ENCODE results near the gene BCAR1.

The BCAR1 gene

DNA sequence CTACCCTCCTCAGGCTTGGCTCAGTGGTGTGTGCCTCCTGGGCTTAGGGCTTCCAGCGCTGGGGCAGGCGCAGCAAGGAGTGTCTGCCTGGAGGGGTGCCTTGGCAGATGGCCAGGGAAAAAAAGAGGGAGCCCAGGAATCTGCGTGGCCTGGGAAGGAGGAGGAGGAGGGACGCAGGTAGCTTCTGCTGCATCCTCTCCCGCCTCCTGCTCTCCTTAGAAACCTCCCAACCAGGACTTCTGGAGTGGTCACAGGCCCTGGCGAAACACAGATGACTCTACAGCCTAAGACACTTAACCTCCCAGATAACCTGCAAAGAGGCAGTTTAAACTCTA lies 7.3 kb upstream of the BCAR1 start:
- no peak for DNase-seq (ENCODE audit: low read depth in 1 of 2, low spot score in 1 of 2)
- TF ChIP-seq JUND (IDR thresholded peaks at IDR 0.05; ENCODE audit: low read depth) = no peak
- in situ Hi-C loops (cut with HindIII; ENCODE audit: low pct_unique_long_range_greater_than_20kb, low sequenced_read_pairs) = no loop called here

DNA sequence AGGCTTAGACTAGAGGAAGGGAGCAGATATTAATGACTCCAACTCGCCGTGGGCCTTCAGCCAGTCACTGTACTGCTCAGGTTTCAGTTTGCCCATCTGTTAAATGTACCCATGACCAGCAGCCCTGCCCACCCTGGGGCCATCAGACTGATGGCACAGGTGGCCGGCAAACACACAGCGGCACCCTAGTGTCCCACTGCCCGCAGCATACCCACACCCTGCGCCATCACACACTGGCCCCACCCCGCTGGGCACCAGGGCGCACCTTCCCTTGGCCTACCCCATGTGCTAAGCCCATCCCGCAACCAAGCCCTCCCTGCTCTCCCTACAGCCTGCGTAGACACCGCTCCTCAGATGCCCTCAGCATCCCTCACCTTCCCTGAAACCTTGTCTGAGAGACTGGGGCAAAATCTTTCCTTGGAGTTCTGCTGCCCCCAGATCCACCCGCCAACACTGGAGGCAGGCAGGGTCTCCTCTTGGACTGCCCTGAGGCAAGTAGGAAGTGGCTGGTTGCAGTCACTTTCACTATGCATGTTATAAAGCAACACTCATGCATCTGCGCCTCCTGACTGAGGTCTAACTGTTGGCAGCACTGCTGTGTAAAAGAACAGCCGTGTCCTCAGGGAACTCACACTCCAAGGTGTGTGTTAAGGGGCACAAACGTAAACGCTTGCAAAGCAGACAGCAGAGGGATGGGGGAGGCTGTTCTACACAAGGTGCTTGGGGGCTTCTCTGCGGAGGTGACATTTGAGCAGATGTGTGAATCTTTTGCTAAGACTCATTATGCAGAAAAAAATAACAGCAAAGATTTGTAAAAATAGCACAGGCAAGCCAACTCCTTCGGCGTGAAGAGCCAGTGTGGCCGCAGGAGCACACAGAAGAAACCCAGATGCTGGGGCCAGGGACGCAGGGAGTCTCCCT lies 6.7 kb upstream of the BCAR1 start:
- TF ChIP-seq JUND (IDR thresholded peaks at IDR 0.05; ENCODE audit: low read depth) = no peak
- in situ Hi-C loops (cut with HindIII; ENCODE audit: low pct_unique_long_range_greater_than_20kb, low sequenced_read_pairs) = no loop called here
- no peak for DNase-seq (ENCODE audit: low read depth in 1 of 2, low spot score in 1 of 2)

DNA sequence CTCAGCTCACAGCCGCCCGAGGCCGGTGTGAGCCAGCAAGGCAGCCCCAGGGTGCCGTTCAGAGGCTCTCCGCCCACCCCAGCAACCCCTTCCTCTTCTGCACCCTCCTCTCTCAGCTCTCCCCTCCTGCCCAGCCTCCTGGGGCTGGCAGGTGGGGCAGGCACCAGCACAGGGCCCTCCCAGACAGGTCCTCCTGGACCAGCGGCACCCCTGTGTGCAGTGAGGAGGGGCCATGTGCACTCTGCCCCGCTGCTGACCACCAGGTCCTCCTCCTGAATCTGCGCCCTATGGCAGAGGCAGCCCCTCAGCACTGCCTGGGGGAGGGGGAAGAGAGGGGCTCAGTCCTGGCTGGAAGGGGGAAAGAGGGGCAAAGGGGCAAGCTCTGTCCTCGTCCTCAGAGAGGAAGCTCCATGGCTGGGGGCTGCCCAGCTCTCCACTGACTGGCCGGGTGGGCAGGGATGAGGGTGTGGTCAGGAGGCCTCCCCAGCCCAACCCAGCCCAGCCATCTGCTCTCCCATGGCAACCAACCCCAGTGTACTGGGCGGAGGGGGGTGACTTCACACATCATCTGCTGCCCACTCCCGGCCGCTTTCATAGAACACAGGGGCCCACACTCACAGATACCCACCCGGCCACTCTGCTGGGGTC lies 5.4 kb upstream of the BCAR1 start:
- TF ChIP-seq JUND (IDR thresholded peaks at IDR 0.05; ENCODE audit: low read depth) = no peak
- no peak for DNase-seq (ENCODE audit: low read depth in 1 of 2, low spot score in 1 of 2)
- in situ Hi-C loops (cut with HindIII; ENCODE audit: low pct_unique_long_range_greater_than_20kb, low sequenced_read_pairs) = no loop called here

DNA sequence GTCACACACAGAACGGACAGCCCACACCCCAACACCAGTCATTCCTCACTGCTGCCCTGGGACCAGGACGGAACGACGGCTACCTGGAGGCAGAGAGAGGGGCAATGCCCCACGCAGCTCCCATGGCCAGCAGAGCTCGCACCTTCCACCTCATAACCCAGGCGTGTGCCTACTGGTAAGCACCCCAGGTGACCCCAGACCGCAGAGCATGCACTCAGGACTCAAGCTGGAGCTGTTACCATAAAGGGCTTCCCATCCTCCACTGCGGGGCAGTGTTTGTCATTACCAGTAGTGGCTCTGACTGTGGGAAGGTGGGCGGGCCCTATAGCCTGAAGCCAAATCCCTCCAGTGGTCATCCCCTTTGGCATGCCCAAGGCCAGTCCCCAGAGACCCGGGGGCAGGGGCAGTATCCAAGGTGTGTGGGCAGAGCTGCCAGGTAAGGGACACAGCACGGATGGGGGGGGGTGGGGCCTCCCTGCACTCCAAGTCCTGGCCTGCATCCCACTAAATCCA lies 4.7 kb upstream of the BCAR1 start:
- no peak for TF ChIP-seq JUND (IDR thresholded peaks at IDR 0.05; ENCODE audit: low read depth)
- in situ Hi-C loops (cut with HindIII; ENCODE audit: low pct_unique_long_range_greater_than_20kb, low sequenced_read_pairs) = no loop called here

DNA sequence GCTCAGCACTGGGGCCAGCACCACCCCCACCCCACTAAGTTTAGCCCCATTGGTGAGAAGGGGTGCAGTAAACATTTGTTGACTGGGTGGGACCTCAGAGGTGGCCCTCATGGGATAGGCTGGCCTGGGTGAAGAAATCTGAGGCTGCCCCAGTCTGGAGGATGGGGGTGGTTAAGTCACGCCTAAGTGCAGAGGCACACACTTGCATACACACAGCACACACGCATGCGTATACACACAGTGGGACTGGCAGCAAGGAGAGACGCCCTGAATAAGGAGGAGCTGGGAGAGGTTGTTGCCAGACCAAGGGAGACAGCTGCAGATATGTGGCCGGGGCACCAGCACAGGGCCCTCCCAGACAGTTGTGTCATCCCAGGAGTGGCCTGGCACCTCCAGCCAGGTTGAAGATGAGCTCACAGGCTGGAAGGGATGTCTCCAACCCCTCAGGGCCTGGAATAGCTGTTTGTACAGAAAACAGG lies 3.0 kb upstream of the BCAR1 start:
- in situ Hi-C loops (cut with HindIII; ENCODE audit: low pct_unique_long_range_greater_than_20kb, low sequenced_read_pairs) = no loop called here
- DNase-seq (ENCODE audit: low read depth in 1 of 2, low spot score in 1 of 2) = peak; percentile 99
- TF ChIP-seq JUND (IDR thresholded peaks at IDR 0.05; ENCODE audit: low read depth) = no peak

More for the DNA sequence above, 4.7 kb upstream of the BCAR1 start:
- no peak for DNase-seq (ENCODE audit: low read depth in 1 of 2, low spot score in 1 of 2)

DNA sequence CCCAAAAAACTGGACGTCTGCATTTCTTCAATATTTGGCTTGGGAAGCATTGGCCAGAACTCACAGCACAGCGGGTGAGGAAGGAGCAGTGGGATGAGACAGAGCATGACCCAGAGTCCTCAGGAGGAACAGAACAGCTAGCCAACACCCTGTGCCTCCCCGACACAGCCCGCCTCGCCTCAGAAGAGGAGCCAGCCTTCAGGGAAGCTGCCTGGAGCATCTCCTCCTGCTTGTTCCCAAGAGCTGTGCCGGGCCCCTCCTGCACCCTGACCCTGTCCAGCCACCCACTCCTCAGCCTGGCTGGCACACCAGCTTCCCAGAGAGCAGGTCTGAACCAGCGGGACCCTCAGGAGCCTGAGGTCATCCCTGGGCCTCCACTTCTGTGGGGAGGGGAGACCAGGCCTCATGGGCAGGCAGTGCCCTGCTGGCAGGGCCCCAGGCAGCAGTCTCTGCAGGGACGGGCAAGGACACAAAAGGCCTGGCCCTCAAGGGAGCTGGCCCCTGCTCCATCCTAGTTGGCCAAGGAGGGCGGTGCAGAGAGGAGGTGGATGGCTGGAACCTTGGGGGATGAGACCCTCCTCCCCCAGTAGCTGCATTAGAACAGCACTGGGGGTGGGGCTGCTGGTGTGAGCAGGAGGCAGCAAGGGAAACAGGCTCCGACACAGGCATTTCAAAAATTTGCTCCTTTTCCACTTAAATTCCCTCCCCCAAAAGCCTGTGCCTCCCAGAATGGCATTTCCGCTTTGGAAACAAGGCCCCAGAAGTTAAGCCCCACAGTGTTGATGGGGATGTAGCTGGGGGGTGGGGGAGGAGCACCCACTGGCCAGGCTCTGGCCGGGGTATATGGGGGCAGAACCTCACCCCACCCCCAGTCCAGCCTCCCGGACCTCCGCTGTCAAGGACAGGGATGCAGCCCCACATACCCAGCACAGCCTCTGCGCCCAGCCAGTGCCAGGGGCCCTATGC lies 1.8 kb upstream of the BCAR1 start:
- TF ChIP-seq JUND (IDR thresholded peaks at IDR 0.05; ENCODE audit: low read depth) = no peak
- no peak for DNase-seq (ENCODE audit: low read depth in 1 of 2, low spot score in 1 of 2)
- in situ Hi-C loops (cut with HindIII; ENCODE audit: low pct_unique_long_range_greater_than_20kb, low sequenced_read_pairs) = no loop called here

DNA sequence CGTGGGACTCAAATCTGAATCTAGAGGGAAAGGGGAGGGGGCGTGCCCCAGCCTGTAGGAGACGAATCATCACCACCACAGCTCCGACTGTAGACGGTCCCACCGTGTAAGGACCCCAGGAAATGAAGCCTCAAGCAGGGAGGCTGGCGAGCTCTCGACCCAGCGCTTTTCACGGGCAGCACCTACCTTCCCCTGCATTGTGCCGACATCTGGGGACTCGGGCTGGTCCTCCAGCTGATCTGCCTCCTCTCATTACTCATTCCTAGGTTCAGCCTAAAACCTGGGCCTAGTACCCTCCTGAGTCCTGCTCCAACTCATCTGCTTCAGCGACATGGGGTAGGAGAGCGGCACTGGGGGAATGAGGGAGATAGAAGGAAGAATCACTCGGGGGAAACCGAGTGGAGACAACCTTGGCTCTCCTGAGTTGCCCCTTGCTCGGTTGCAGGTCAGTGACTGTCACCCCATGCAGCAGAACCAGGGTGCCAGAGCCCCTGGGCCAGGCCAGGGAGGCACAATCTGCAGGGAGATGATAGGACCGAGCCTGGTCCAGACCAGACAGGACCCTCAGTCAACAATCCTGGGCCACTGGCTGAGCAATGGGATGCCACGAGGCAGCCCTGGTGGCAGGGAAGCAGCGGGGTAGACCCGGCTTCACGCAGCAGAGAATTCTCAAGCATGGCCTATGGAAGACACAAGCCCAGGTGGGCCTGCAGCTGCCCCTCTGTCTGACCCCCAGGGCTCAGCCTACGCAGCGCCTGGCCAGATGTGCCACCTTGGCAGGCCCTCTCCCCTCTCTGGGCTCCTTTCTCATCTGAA lies 833 bp upstream of the BCAR1 start:
- no peak for DNase-seq (ENCODE audit: low read depth in 1 of 2, low spot score in 1 of 2)
- TF ChIP-seq JUND (IDR thresholded peaks at IDR 0.05; ENCODE audit: low read depth) = no peak
- in situ Hi-C loops (cut with HindIII; ENCODE audit: low pct_unique_long_range_greater_than_20kb, low sequenced_read_pairs) = no loop called here

DNA sequence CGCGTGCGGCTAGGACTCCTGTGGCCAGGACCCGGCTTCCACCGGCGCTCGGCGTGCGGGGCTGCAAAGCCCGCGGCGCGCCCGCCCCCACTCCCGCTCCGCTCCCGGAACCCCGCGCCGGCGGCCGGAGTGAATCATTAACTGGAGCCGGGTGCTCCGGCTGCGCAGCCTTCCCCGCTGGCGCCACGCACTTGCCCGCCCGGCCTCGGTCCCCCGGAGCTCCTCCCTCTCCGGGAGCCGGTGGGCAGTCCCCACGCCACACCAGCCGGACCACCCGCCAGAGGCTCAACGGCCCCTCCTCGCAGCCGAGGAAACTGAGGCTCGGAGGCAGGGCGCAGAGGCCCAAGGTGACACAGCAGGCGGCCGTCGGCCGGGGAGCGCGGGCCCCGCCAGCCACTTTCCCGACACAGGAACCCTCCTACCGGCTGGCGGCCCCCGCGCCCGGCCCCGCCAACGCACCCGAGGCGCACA lies 580 bp downstream of the BCAR1 start:
- in situ Hi-C loops (cut with HindIII; ENCODE audit: low pct_unique_long_range_greater_than_20kb, low sequenced_read_pairs) = no loop called here
- peak in 1 of 2 experiments; percentile 64 for DNase-seq (ENCODE audit: low read depth in 1 of 2, low spot score in 1 of 2)
- no peak for TF ChIP-seq JUND (IDR thresholded peaks at IDR 0.05; ENCODE audit: low read depth)

DNA sequence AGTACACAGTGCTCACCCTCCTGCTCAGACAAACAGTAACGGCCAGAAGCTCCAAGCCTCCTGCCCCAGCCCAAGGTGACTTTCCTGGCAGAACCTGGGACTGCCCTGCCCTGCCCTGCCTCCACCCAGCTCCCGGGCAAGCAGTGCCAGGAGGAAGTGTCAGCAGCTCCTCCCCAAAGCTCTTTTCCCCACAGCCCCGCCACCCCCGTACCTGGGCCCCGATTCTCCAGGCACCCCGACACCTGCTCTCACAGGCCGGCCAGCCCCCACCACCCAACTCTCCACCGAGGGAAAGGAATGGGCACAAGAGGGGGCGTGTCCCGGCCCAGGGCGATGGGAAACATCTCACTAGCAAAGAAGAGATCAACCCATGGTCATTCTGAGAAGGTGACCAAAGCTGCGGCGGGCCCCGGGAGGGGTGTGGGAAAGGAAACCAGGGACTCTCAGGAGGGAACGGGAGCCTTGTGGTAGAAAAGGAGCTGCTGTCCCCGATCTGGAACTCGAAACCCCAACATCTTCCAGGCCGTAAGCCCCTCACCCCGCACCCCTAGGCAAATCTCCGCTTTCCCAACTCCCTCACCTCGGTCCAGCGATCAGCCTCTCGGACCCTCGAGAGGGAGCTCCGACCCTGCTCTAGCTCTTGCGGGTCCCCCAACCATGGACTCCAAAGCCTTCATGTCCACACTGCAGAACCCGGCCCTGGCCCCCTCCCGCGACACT lies 1.2 kb downstream of the BCAR1 start:
- peak in 1 of 2 experiments; percentile 85 for DNase-seq (ENCODE audit: low read depth in 1 of 2, low spot score in 1 of 2)
- in situ Hi-C loops (cut with HindIII; ENCODE audit: low pct_unique_long_range_greater_than_20kb, low sequenced_read_pairs) = no loop called here
- no peak for TF ChIP-seq JUND (IDR thresholded peaks at IDR 0.05; ENCODE audit: low read depth)

DNA sequence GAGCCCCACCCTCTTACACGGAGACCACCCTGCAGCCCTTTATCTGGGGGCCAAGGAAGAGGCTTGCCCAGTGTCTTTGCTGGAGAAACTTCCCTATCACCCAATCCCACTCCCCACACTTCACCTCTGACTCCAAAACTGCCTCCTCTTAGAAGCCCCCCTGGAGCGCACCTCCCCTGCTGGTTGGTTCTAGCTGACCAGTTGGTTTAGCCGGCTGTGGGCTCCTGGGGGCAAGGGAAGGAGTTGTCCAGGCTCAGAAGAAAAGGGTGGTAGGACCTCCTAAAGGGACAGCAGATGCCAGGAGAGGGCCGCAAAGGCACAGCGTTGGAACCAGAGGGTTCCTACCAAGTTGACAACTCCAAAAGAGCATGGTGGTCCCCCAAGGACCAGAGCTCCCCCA lies 2.0 kb downstream of the BCAR1 start:
- no peak for TF ChIP-seq JUND (IDR thresholded peaks at IDR 0.05; ENCODE audit: low read depth)
- no peak for DNase-seq (ENCODE audit: low read depth in 1 of 2, low spot score in 1 of 2)
- in situ Hi-C loops (cut with HindIII; ENCODE audit: low pct_unique_long_range_greater_than_20kb, low sequenced_read_pairs) = no loop called here

Data from T47D (cell line).